Liver (tissue), 9 donors: ENCODE data around the gene PHC3. TPM values are rescaled to one million over a fixed set of nuclear protein-coding genes. Genes with fewer than 3 reads are reported as not detected.

Source experiments
- DNase-seq: peaks from one replicate; pipeline ENCODE4 v3.0.0-alpha.2; 2017; ENCODE audit warnings: low spot score
- H3K27ac ChIP-seq, 2 donors: one replicate each; pipeline ENCODE4 v1.7.0; 2013; ENCODE audit warnings: inconsistent platforms in 2 of 2, low read length in 2 of 2, control low read depth in 1 of 2, low read depth in 1 of 2, mild to moderate bottlenecking in 1 of 2
- H3K27me3 ChIP-seq, 4 donors: one replicate each; pipeline versions ENCODE4 v1.6.1 to v1.7.0; 2013; ENCODE audit warnings: low read length in 3 of 4, inconsistent platforms in 1 of 4, mild to moderate bottlenecking in 1 of 4, moderate library complexity in 1 of 4; ENCODE audit not compliant: control insufficient read depth in 4 of 4, insufficient read depth in 4 of 4
- H3K36me3 ChIP-seq, 4 donors: one replicate each; pipeline versions ENCODE4 v1.6.1 to v1.7.0; 2013; ENCODE audit warnings: low read length in 3 of 4, mild to moderate bottlenecking in 3 of 4, low read depth in 1 of 4, moderate library complexity in 1 of 4; ENCODE audit not compliant: control insufficient read depth in 4 of 4, insufficient read depth in 3 of 4
- H3K4me1 ChIP-seq, 4 donors: one replicate each; pipeline versions ENCODE4 v1.6.1 to v1.7.0; 2013; ENCODE audit warnings: low read length in 3 of 4, mild to moderate bottlenecking in 3 of 4, moderate library complexity in 1 of 4; ENCODE audit not compliant: control insufficient read depth in 4 of 4, insufficient read depth in 4 of 4
- H3K4me3 ChIP-seq, 3 donors: one replicate each; pipeline versions ENCODE4 v1.6.1 to v1.7.0; 2013; ENCODE audit warnings: low read length in 3 of 3, control low read depth in 1 of 3, low read depth in 1 of 3, mild to moderate bottlenecking in 1 of 3
- H3K9ac ChIP-seq, 2 donors: one replicate each; pipeline ENCODE4 v1.7.0; 2013; ENCODE audit warnings: low read length in 2 of 2, mild to moderate bottlenecking in 2 of 2, moderate library complexity in 2 of 2, control low read depth in 1 of 2, low read depth in 1 of 2
- H3K9me3 ChIP-seq, 4 donors: one replicate each; pipeline versions ENCODE4 v1.6.1 to v1.7.0; 2013; ENCODE audit warnings: low read length in 3 of 4; ENCODE audit not compliant: control insufficient read depth in 4 of 4
- ATF3 ChIP-seq: IDR thresholded peaks from 2 replicates; pipeline ENCODE4 v1.6.1; 2016; ENCODE audit warnings: antibody characterized with exemption
- CTCF ChIP-seq: fragments of 150-350 bp; IDR thresholded peaks from 2 replicates; pipeline ENCODE4 v1.5.1; 2017; ENCODE audit warnings: improper control_type of control experiment, low read depth, low read length; ENCODE audit not compliant: missing input control
- EGR1 ChIP-seq, 2 donors: IDR thresholded peaks; 2 replicates each; pipeline ENCODE4 v1.6.1; 2016 to 2018; ENCODE audit warnings: antibody characterized with exemption in 2 of 2, low read depth in 2 of 2
- FOXA1 ChIP-seq: IDR thresholded peaks from 2 replicates; pipeline ENCODE4 v1.6.1; 2016; ENCODE audit warnings: antibody characterized with exemption
- FOXA2 ChIP-seq: IDR thresholded peaks from 2 replicates; pipeline ENCODE4 v1.6.1; 2016; ENCODE audit warnings: antibody characterized with exemption
- GABPA ChIP-seq, 2 donors: IDR thresholded peaks in 1 of 2; conservative IDR thresholded peaks in 1 of 2; 2 replicates each; pipeline ENCODE4 v1.6.1; 2016; ENCODE audit warnings: antibody characterized with exemption in 2 of 2, mild to moderate bottlenecking in 1 of 2, moderate library complexity in 1 of 2
- HNF4A ChIP-seq, 2 donors: conservative IDR thresholded peaks; 2 replicates each; pipeline ENCODE4 v1.6.1; 2016; ENCODE audit warnings: antibody characterized with exemption in 2 of 2, mild to moderate bottlenecking in 2 of 2
- JUND ChIP-seq, 2 donors: IDR thresholded peaks; 2 replicates each; pipeline ENCODE4 v1.6.1; 2016; ENCODE audit warnings: antibody characterized with exemption in 2 of 2
- NR2F2 ChIP-seq: IDR thresholded peaks from 2 replicates; pipeline ENCODE4 v1.6.1; 2016; ENCODE audit warnings: antibody characterized with exemption
- RAD21 ChIP-seq, 2 donors: IDR thresholded peaks; 2 replicates each; pipeline ENCODE4 v1.6.1; 2016; ENCODE audit warnings: antibody characterized with exemption in 2 of 2, mild to moderate bottlenecking in 2 of 2
- REST ChIP-seq: IDR thresholded peaks from 2 replicates; pipeline ENCODE4 v1.6.1; 2016; ENCODE audit warnings: antibody characterized with exemption, mild to moderate bottlenecking
- RXRA ChIP-seq, 2 donors: IDR thresholded peaks; 2 replicates each; pipeline ENCODE4 v1.6.1; 2017 to 2018; ENCODE audit warnings: antibody characterized with exemption in 2 of 2, mild to moderate bottlenecking in 1 of 2
- SP1 ChIP-seq: IDR thresholded peaks from 2 replicates; pipeline ENCODE4 v1.6.1; 2018; ENCODE audit warnings: antibody characterized with exemption, mild to moderate bottlenecking
- TAF1 ChIP-seq: conservative IDR thresholded peaks from 2 replicates; pipeline ENCODE4 v1.6.1; 2016; ENCODE audit warnings: antibody characterized with exemption, mild to moderate bottlenecking
- ZBTB33 ChIP-seq: IDR thresholded peaks from 2 replicates; pipeline ENCODE4 v1.6.1; 2016; ENCODE audit warnings: antibody characterized with exemption
- WGBS: extraction: QIAGEN DNeasy Blood & Tissue Kit; methylation state at CpG from one replicate; pipeline ENCODE4 v1.1.7; 2013; 5-methylcytosine and 5-hydroxymethylcytosine counted together
- polyA plus RNA-seq, 2 donors: library from polyadenylated mRNA; stranded (reverse) in 1 of 2; unstranded in 1 of 2; fragments of 200-250 nt in 1 of 2; fragments of >200 nt in 1 of 2; fragmentation: Nextera tagmentation in 1 of 2; extraction: Ambion mirVana in 1 of 2; gene quantifications; one replicate each; pipeline versions ENCODE4 v1.2.1 to v1.2.3, GENCODE V29; 2013 to 2015
- total RNA-seq, 2 donors: library from RNA; depleted of rRNA; stranded (reverse); fragments of >200 nt; gene quantifications; one replicate each; pipeline ENCODE4 v1.2.3, GENCODE V29; 2014
- TF ChIP-seq, protein P1 (sequence below): IDR thresholded peaks from 2 replicates; pipeline ENCODE4 v1.6.1; 2016; ENCODE audit warnings: antibody characterized with exemption
- donor health status: healthy.
- donor health status: healthy.
- donor health status: healthy.
- donor health status: healthy.
- donor health status: healthy.

The PHC3 gene
- total and polyA plus RNA-seq, 4 donors = 3.9 to 44.7 (median 24.2) TPM

GRCh38 chr3:170044271-170044670 lies 137.3 kb downstream of the PHC3 start (continued):
- no peak for TF ChIP-seq FOXA2
- TF ChIP-seq EGR1 (IDR thresholded peaks at IDR 0.05; ENCODE audit: low read depth in 2 of 2) = no peak
- TF ChIP-seq RXRA (IDR thresholded peaks at IDR 0.05) = no peak
- no peak for TF ChIP-seq TAF1
- no peak for TF ChIP-seq SP1
- no peak for TF ChIP-seq ATF3
- no peak for TF ChIP-seq HNF4A (conservative IDR thresholded peaks at IDR 0.05)
- TF ChIP-seq, protein P1, sequence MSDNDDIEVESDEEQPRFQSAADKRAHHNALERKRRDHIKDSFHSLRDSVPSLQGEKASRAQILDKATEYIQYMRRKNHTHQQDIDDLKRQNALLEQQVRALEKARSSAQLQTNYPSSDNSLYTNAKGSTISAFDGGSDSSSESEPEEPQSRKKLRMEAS = no peak

GRCh38 chr3:170043506-170043905 lies 138.0 kb downstream of the PHC3 start:
- no peak for DNase-seq
- H3K27ac ChIP-seq = no peak overlapping the region
- peaks cover 0 to 2% (median 0%) of the 10 kb centered on the region in 4 donors for H3K27me3 ChIP-seq
- 81% methylated on average over 7 of the region's 7 CpGs for WGBS
- no peak overlapping the region for H3K4me3 ChIP-seq
- TF ChIP-seq RAD21 (IDR thresholded peaks at IDR 0.05) (no peak), RXRA (IDR thresholded peaks at IDR 0.05) (no peak), GABPA (IDR thresholded peaks at IDR 0.05 in 1 of 2, conservative IDR thresholded peaks at IDR 0.05 in 1 of 2) (no peak), EGR1 (IDR thresholded peaks at IDR 0.05; ENCODE audit: low read depth in 2 of 2) (no peak), CTCF (no peak), FOXA2 (no peak)
- TF ChIP-seq, protein P1 = no peak
- H3K9ac ChIP-seq = no peak overlapping the region
- H3K4me1 ChIP-seq = peaks cover 3 to 7% (median 4%) of the 10 kb centered on the region in 4 donors
- no peaks in the 10 kb centered on the region for H3K9me3 ChIP-seq
- H3K36me3 ChIP-seq = no peaks in the 10 kb centered on the region

DNA sequence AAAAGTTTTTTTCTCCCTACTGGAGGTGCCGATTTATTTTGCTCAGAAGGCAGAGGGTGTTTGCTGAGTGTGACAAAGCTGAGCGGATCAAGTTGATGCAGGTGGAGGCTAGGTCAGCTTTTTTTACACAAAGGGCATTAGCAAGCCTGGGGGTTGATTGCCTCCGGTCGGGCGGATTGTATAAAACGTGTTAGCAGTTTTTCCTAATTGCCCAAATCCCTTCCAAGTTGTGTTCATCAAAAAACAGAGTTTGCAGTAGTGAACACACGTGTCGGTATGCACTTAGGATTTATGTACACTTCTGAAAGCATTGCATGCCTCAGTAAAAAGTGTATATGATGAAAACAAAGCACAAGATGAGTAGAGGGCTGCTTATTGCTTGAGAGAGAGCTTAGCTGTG lies 141.1 kb downstream of the PHC3 start:
- no peak for DNase-seq
- no peaks in the 10 kb centered on the region for H3K36me3 ChIP-seq
- H3K9ac ChIP-seq = no peak overlapping the region
- TF ChIP-seq CTCF = no peak
- no peak for TF ChIP-seq ZBTB33
- no peak for TF ChIP-seq RXRA (IDR thresholded peaks at IDR 0.05)
- TF ChIP-seq, protein P1 = no peak
- no peak for TF ChIP-seq GABPA (IDR thresholded peaks at IDR 0.05 in 1 of 2, conservative IDR thresholded peaks at IDR 0.05 in 1 of 2)
- no peak for TF ChIP-seq RAD21 (IDR thresholded peaks at IDR 0.05)
- no peak for TF ChIP-seq JUND (IDR thresholded peaks at IDR 0.05)
- TF ChIP-seq REST = no peak
- no peak for TF ChIP-seq NR2F2
- no peak for TF ChIP-seq FOXA2
- no peak for TF ChIP-seq SP1
- no peak for TF ChIP-seq HNF4A (conservative IDR thresholded peaks at IDR 0.05)
- no peak for TF ChIP-seq FOXA1
- no peak for TF ChIP-seq EGR1 (IDR thresholded peaks at IDR 0.05; ENCODE audit: low read depth in 2 of 2)
- no peak overlapping the region for H3K4me3 ChIP-seq
- no peaks in the 10 kb centered on the region for H3K9me3 ChIP-seq
- H3K27ac ChIP-seq = no peak overlapping the region
- peaks cover 0 to 2% (median 0%) of the 10 kb centered on the region in 4 donors for H3K27me3 ChIP-seq
- peaks cover 5 to 14% (median 12%) of the 10 kb centered on the region in 4 donors for H3K4me1 ChIP-seq
- WGBS = 33% methylated on average over 8 of the region's 8 CpGs
